ENCODE measurements around the gene PPP1R14C.

PPP1R14C gene

DNA sequence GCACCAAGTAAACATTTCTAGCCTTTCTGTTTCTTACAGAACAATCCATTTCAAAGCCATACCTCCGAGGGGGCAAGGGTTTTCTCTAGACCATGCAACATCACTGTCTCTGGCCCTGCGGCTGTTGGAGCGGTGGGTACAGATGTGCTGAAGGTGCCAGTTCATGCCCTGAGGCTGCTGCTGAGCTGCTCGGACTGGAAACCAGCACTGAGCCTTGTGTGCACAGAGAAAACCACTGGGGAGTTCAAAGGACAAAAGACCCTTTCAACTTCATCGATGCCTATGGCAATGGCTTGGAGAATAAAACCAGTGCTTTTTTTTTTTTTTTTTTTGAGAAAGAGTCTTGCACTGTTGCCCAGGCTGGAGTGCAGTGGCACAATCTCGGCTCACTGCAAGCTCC, 132.6 kb downstream of the PPP1R14C start:
- TF ChIP-seq, protein P1, sequence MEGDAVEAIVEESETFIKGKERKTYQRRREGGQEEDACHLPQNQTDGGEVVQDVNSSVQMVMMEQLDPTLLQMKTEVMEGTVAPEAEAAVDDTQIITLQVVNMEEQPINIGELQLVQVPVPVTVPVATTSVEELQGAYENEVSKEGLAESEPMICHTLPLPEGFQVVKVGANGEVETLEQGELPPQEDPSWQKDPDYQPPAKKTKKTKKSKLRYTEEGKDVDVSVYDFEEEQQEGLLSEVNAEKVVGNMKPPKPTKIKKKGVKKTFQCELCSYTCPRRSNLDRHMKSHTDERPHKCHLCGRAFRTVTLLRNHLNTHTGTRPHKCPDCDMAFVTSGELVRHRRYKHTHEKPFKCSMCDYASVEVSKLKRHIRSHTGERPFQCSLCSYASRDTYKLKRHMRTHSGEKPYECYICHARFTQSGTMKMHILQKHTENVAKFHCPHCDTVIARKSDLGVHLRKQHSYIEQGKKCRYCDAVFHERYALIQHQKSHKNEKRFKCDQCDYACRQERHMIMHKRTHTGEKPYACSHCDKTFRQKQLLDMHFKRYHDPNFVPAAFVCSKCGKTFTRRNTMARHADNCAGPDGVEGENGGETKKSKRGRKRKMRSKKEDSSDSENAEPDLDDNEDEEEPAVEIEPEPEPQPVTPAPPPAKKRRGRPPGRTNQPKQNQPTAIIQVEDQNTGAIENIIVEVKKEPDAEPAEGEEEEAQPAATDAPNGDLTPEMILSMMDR (IDR thresholded peaks at IDR 0.05; ENCODE audit: low read depth, low read length, missing control alignments) = no peak
- no peak for DNase-seq (ENCODE audit: low read depth)
- no peak overlapping the region for H3K4me3 ChIP-seq (ENCODE audit: low read depth, low read length)
- in situ Hi-C loops (cut with HindIII; ENCODE audit: low sequenced_read_pairs) = no loop called here

DNA sequence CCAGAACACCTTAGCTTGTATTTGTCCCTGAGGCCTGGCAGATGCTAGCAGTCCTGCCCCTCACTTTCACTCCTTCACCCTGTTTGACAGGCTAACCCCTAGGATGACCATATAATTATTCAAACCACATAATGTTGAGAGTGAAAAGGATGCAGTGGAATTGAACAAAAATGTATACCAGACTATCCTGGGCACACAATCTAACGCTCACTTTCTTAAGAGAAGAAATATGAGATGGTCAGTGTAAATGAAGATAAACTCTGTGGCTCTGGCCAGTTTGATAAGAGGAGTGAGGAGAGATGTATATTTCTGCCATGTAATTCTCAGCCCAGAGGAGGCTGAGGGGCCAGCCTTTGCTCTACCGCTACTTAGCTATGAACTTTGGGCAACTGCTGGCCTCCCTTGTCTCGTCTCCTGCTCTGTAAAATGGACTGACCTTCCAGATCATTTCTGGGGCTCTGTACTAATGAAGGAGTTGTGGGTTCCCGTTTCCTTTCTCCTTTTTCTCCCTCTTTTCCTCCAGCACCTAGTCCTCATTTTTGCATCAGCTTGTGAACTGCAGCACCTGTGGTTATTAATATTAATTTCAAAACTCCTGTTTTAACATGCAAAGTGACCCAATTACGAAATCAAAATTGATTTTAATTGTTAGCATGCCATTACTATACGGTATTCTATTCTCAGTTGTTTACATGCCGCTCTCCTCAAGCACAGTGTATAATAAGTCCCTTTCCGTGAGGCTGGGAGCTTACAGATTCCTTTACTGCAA, 133.5 kb downstream of the PPP1R14C start:
- TF ChIP-seq, protein P1 (IDR thresholded peaks at IDR 0.05; ENCODE audit: low read depth, low read length, missing control alignments) = no peak
- in situ Hi-C loops (cut with HindIII; ENCODE audit: low sequenced_read_pairs) = no loop called here
- no peak for DNase-seq (ENCODE audit: low read depth)
- no peak overlapping the region for H3K4me3 ChIP-seq (ENCODE audit: low read depth, low read length)

DNA sequence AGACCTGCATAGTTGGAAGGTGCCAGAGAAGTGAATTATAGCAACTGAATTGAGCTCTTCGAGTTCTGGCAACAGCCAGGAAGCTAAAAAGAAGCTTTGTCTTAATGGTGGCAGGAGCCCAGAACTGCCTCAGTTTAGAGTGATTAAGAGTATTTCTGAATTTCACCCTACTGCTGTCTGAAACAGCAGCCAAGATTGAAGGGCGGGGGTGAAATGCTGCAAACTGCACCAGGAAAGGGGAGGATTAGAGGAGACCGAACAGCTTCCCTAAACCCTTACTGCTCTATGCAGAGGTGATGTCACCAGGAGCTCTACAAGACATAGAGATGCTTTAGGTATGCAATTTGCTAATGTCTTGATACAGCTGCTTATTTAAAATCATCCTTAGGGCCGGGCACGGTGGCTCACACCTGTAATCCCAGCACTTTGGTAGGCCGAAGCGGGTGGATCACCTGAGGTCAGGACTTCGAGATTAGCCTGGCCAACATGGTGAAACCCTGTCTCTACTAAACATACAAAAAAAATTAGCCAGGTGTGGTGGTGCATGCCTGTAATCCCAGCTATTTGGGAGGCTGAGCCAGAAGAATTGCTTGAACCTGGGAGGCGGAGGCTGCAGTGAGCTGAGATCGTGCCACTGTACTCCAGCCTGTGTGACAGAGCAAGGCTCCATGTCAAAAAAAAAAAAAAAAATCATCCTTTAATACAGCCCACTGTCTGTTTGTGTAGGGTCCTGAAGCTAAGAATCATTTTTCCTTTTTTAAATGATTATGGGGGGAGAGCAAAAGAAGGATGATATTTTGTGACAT, 134.3 kb downstream of the PPP1R14C start:
- TF ChIP-seq, protein P1 (IDR thresholded peaks at IDR 0.05; ENCODE audit: low read depth, low read length, missing control alignments) = no peak
- in situ Hi-C loops (cut with HindIII; ENCODE audit: low sequenced_read_pairs) = no loop called here
- no peak overlapping the region for H3K4me3 ChIP-seq (ENCODE audit: low read depth, low read length)
- no peak for DNase-seq (ENCODE audit: low read depth)

DNA sequence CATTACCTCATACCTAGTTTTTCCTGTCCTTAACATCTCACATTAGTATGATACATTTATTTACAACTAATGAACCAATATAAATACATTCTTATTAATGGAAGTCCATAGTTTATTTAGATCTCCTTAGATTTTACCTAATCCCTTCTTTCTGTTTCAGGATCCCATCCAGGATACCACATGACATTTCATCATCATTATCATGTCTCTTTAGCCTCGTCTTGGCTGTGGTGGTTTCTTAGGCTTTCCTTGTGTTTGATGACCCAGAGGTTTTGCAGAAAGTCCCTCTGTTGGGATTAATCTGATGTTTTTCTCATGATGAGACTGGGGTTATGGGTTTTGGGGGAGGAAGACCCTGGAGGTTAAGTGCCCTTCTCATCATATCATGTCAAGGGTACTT, 136.7 kb downstream of the PPP1R14C start:
- TF ChIP-seq, protein P1 (IDR thresholded peaks at IDR 0.05; ENCODE audit: low read depth, low read length, missing control alignments) = no peak
- in situ Hi-C loops (cut with HindIII; ENCODE audit: low sequenced_read_pairs) = no loop called here

DNA sequence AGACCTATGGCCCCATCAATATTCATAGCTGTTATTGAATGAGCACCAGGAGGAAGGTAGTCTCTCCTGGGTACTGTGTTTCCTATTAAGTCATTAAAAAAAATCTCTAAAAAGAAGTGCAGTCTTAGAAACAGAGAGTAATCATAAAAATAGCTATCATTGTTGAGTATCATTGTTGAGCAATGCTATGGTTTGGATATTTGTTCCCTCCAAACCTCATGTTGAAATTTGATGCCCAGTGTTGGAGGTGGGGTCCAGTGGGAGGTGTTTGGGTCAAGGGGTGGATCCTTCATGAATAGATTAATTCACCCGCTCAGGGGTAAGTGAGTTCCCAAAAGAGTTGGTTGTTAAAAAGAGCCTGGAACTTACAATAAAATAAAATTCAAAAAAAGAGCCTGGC, 137.9 kb downstream of the PPP1R14C start:
- in situ Hi-C loops (cut with HindIII; ENCODE audit: low sequenced_read_pairs) = no loop called here
- DNase-seq (ENCODE audit: low read depth) = no peak
- TF ChIP-seq, protein P1 (IDR thresholded peaks at IDR 0.05; ENCODE audit: low read depth, low read length, missing control alignments) = no peak
- no peak overlapping the region for H3K4me3 ChIP-seq (ENCODE audit: low read depth, low read length)

More for the DNA sequence above, 136.7 kb downstream of the PPP1R14C start:
- no peak overlapping the region for H3K4me3 ChIP-seq (ENCODE audit: low read depth, low read length)
- DNase-seq (ENCODE audit: low read depth) = no peak

DNA sequence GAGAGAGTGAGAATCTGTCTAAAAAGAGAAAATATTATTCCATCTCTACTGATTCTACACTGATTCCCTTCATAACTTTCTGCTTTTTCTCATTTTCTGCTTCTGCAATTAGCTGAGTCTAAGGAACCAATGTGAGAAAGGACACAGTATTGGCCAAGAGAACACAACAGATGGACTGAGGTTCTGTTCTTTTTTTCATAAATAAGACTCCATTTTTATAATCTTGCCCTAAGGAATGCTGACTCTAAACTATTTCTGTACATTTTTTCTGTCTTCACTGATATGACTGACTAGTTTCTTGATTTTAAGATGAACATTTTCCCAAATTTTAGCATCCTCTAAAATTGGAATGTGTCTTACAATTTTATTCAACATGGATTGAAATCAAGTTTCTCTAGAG, 138.9 kb downstream of the PPP1R14C start:
- TF ChIP-seq, protein P1 (IDR thresholded peaks at IDR 0.05; ENCODE audit: low read depth, low read length, missing control alignments) = no peak
- no peak overlapping the region for H3K4me3 ChIP-seq (ENCODE audit: low read depth, low read length)
- DNase-seq (ENCODE audit: low read depth) = no peak
- in situ Hi-C loops (cut with HindIII; ENCODE audit: low sequenced_read_pairs) = no loop called here

All from astrocyte of the cerebellum (primary cell).